OCI-LY3 (cell line): Measurements from ENCODE around the gene ATP1A4.

Experiments
- H2AFZ ChIP-seq: fragments of 200-600, 300-600 bp; shearing (Covaris generic); 2 replicates; pipeline ENCODE4 v1.6.0; 2014; ENCODE audit warnings: antibody characterized with exemption, low read depth, low read length
- H3K27ac ChIP-seq: fragments of 200-600, 300-600 bp; sonication (generic); 2 replicates; pipeline ENCODE4 v1.5.1; 2014; ENCODE audit warnings: mild to moderate bottlenecking, low read length, moderate library complexity, mixed read lengths
- H3K27me3 ChIP-seq: fragments of 200-600, 300-600 bp; sonication (generic); 2 replicates; pipeline ENCODE4 v1.6.1; 2014; ENCODE audit warnings: low read depth, low read length, mixed read lengths
- H3K36me3 ChIP-seq: fragments of 200-600, 300-600 bp; sonication (generic); replicated peaks from 2 replicates; pipeline ENCODE3; 2014; ENCODE audit warnings: low read depth, low read length, mixed read lengths
- H3K4me1 ChIP-seq: fragments of 300-600, 200-600 bp; sonication (generic); 2 replicates; pipeline ENCODE4 v1.6.1; 2014; ENCODE audit warnings: low read length, mixed read lengths
- H3K4me2 ChIP-seq: fragments of 200-600, 300-600 bp; sonication (generic); 2 replicates; pipeline ENCODE4 v1.6.1; 2014; ENCODE audit warnings: low read length, mixed read lengths
- H3K4me3 ChIP-seq: fragments of 300-600, 200-600 bp; sonication (generic); 2 replicates; pipeline ENCODE4 v1.5.1; 2014; ENCODE audit warnings: antibody characterized with exemption, mild to moderate bottlenecking, low read length, moderate library complexity
- H3K79me2 ChIP-seq: fragments of 300-600, 200-600 bp; shearing (Covaris generic); 2 replicates; pipeline ENCODE4 v1.6.1; 2014; ENCODE audit warnings: mild to moderate bottlenecking, low read length, mixed read lengths
- H3K9ac ChIP-seq: fragments of 300-600, 200-600 bp; shearing (Covaris generic); 2 replicates; pipeline ENCODE4 v1.6.0; 2014; ENCODE audit warnings: mild to moderate bottlenecking, low read length, moderate library complexity
- H3K9me3 ChIP-seq: fragments of 200-600, 300-600 bp; shearing (Covaris generic); 2 replicates; pipeline ENCODE4 v1.6.1; 2014; ENCODE audit warnings: low read length, mixed read lengths; ENCODE audit not compliant: insufficient read depth
- H4K20me1 ChIP-seq: fragments of 200-600, 300-600 bp; sonication (generic); 2 replicates; pipeline ENCODE4 v1.6.1; 2016; ENCODE audit warnings: low read length, mixed read lengths; ENCODE audit not compliant: insufficient read depth
- CTCF ChIP-seq: fragments of 200-600, 300-600 bp; sonication (generic); IDR thresholded peaks from 2 replicates; pipeline ENCODE4 v1.5.1; 2014; ENCODE audit warnings: antibody characterized with exemption, low read length, low read depth
- EZH2phosphoT487 ChIP-seq: fragments of 200-600 bp; shearing (Covaris generic); IDR thresholded peaks from 2 replicates; pipeline ENCODE4 v1.6.1; 2018; ENCODE audit warnings: antibody characterized with exemption, mixed run types, low read depth

Gene ATP1A4

GRCh38 chr1:160228431-160228830 lies 77.0 kb downstream of the ATP1A4 start:
- Histone ChIP-seq H2AFZ (no peak overlapping the region), H3K9me3 (no peaks in the 10 kb centered on the region), H3K27me3 (no peaks in the 10 kb centered on the region), H3K4me2 (no peak overlapping the region), H3K36me3 (peaks cover 77% of the 10 kb centered on the region), H3K9ac (no peak overlapping the region), H3K4me3 (no peak overlapping the region), H4K20me1 (peaks cover 4% of the 10 kb centered on the region; the same call in 1 of the 2 replicates), H3K4me1 (peaks cover 7% of the 10 kb centered on the region; the same call in 1 of the 2 replicates), H3K79me2 (no peaks in the 10 kb centered on the region), H3K27ac (no peak overlapping the region)
- TF ChIP-seq CTCF (no peak), EZH2phosphoT487 (no peak)

GRCh38 chr1:160232911-160233310 lies 81.5 kb downstream of the ATP1A4 start:
- Histone ChIP-seq H3K9me3 (no peaks in the 10 kb centered on the region), H3K4me2 (no peak overlapping the region), H3K4me3 (no peak overlapping the region), H3K27me3 (no peaks in the 10 kb centered on the region), H4K20me1 (peaks cover 7% of the 10 kb centered on the region; the same call in 1 of the 2 replicates), H3K27ac (no peak overlapping the region), H3K36me3 (peaks cover 69% of the 10 kb centered on the region), H3K9ac (no peak overlapping the region), H3K79me2 (no peaks in the 10 kb centered on the region), H2AFZ (no peak overlapping the region), H3K4me1 (peaks cover 16% of the 10 kb centered on the region)
- no peak for TF ChIP-seq EZH2phosphoT487
- TF ChIP-seq CTCF: no peak
